Ishikawa (cell line): ENCODE measurements around the gene C2CD2L.
A peak's percentile ranks its signal among the peaks of the same experiment; 100 is the strongest.

Experiments used
- CEBPB ChIP-seq: IDR thresholded peaks from 2 replicates; pipeline ENCODE4 v1.6.1; 2012
- CREB1 ChIP-seq: IDR thresholded peaks from 2 replicates; pipeline ENCODE4 v1.6.1; 2012; ENCODE audit warnings: low read depth
- EP300 ChIP-seq: IDR thresholded peaks from 2 replicates; pipeline ENCODE4 v1.6.1; 2012; ENCODE audit warnings: borderline replicate concordance
- FOXM1 ChIP-seq: IDR thresholded peaks from 2 replicates; pipeline ENCODE4 v1.6.1; 2012; ENCODE audit warnings: low read depth, borderline replicate concordance
- NFIC ChIP-seq: IDR thresholded peaks from 2 replicates; pipeline ENCODE4 v1.6.1; 2012
- TAF1 ChIP-seq: IDR thresholded peaks from 2 replicates; pipeline ENCODE4 v1.6.1; 2012; ENCODE audit warnings: low read depth, mild to moderate bottlenecking
- TEAD4 ChIP-seq: IDR thresholded peaks from 2 replicates; pipeline ENCODE4 v1.6.1; 2012
- TF ChIP-seq, protein P1 (sequence below): IDR thresholded peaks from 2 replicates; pipeline ENCODE4 v1.6.1; 2012; ENCODE audit warnings: low read depth, mild to moderate bottlenecking
- TF ChIP-seq, protein P2 (sequence below): IDR thresholded peaks from 2 replicates; pipeline ENCODE4 v1.6.1; 2012

GRCh38 chr11:119157063-119157462 lies 49.9 kb downstream of the C2CD2L start:
- TF ChIP-seq EP300 (no peak), TEAD4 (no peak), CREB1 (no peak), CEBPB (no peak), NFIC (no peak), TAF1 (no peak), FOXM1 (no peak)
- TF ChIP-seq, protein P1, sequence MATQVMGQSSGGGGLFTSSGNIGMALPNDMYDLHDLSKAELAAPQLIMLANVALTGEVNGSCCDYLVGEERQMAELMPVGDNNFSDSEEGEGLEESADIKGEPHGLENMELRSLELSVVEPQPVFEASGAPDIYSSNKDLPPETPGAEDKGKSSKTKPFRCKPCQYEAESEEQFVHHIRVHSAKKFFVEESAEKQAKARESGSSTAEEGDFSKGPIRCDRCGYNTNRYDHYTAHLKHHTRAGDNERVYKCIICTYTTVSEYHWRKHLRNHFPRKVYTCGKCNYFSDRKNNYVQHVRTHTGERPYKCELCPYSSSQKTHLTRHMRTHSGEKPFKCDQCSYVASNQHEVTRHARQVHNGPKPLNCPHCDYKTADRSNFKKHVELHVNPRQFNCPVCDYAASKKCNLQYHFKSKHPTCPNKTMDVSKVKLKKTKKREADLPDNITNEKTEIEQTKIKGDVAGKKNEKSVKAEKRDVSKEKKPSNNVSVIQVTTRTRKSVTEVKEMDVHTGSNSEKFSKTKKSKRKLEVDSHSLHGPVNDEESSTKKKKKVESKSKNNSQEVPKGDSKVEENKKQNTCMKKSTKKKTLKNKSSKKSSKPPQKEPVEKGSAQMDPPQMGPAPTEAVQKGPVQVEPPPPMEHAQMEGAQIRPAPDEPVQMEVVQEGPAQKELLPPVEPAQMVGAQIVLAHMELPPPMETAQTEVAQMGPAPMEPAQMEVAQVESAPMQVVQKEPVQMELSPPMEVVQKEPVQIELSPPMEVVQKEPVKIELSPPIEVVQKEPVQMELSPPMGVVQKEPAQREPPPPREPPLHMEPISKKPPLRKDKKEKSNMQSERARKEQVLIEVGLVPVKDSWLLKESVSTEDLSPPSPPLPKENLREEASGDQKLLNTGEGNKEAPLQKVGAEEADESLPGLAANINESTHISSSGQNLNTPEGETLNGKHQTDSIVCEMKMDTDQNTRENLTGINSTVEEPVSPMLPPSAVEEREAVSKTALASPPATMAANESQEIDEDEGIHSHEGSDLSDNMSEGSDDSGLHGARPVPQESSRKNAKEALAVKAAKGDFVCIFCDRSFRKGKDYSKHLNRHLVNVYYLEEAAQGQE: peak; percentile 45; the same call in 1 of the 2 replicates
- TF ChIP-seq, protein P2, sequence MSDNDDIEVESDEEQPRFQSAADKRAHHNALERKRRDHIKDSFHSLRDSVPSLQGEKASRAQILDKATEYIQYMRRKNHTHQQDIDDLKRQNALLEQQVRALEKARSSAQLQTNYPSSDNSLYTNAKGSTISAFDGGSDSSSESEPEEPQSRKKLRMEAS: no peak
